PC-3 (cell line): ENCODE results near the gene MAD2L1BP. TPM values are rescaled to one million over a fixed set of nuclear protein-coding genes. Genes with fewer than 3 reads are reported as not detected.

Experiments used
- ATAC-seq: fragments of 200-7000 bp; cut with Tn5 transposase; 2 replicates; pipeline ENCODE4 v1.9.1; 2020; ENCODE audit warnings: mild to moderate bottlenecking, moderate library complexity
- BruUV-seq: library from RNA; stranded (reverse); fragments of 400-500 nt; replicated peaks from 2 replicates; lab custom pipeline; 2021; lab: Mats Ljungman, UMichigan
- CTCF ChIA-PET: fragments of 300-600 bp; sonication (Branson Sonifier 250); formaldehyde crosslinking; loops from one replicate; lab custom pipeline; 2022; ENCODE audit warnings: antibody characterized with exemption; lab: Charles Lee
- POLR2A ChIA-PET: fragments of 300-600 bp; sonication (Branson Sonifier 250); formaldehyde crosslinking; loops from one replicate; lab custom pipeline; 2022; ENCODE audit warnings: antibody characterized with exemption; ENCODE audit not compliant: unreplicated experiment; lab: Charles Lee
- DNase-seq: peaks from one replicate; pipeline ENCODE4 v3.0.0-alpha.2; 2015
- H2AFZ ChIP-seq: fragments of 300-600 bp; sonication (generic); 2 replicates; pipeline ENCODE4 v1.6.0; 2016; ENCODE audit warnings: antibody characterized with exemption, low read length
- H3F3A ChIP-seq: fragments of 300-600 bp; sonication (generic); one replicate; pipeline ENCODE4 v1.6.0; 2017; ENCODE audit warnings: antibody characterized with exemption, low read length, control low read depth, mild to moderate bottlenecking; ENCODE audit not compliant: unreplicated experiment
- H3K27ac ChIP-seq: fragments of 300-600 bp; sonication (generic); 2 replicates; pipeline ENCODE4 v1.5.1; 2016; ENCODE audit warnings: mild to moderate bottlenecking, low read length
- H3K27me3 ChIP-seq: fragments of 300-600 bp; sonication (generic); 2 replicates; pipeline ENCODE4 v1.6.1; 2016; ENCODE audit warnings: low read length, mixed read lengths
- H3K36me3 ChIP-seq: fragments of 300-600 bp; sonication (generic); 2 replicates; pipeline ENCODE4 v1.6.1; 2016; ENCODE audit warnings: low read depth, mixed run types, low read length, mixed read lengths
- H3K4me1 ChIP-seq: fragments of 300-600 bp; sonication (generic); 2 replicates; pipeline ENCODE4 v1.5.1; 2016; ENCODE audit warnings: low read length; ENCODE audit not compliant: insufficient read depth
- H3K4me2 ChIP-seq: fragments of 300-600 bp; sonication (generic); 2 replicates; pipeline ENCODE4 v1.6.0; 2016; ENCODE audit warnings: low read length
- H3K4me3 ChIP-seq: fragments of 300-600 bp; sonication (generic); 2 replicates; pipeline ENCODE4 v1.5.1; 2016; ENCODE audit warnings: mild to moderate bottlenecking, low read length, mixed read lengths
- H3K79me2 ChIP-seq: fragments of 300-600 bp; sonication (generic); 2 replicates; pipeline ENCODE4 v1.6.1; 2017; ENCODE audit warnings: low read length, mixed read lengths
- H3K9ac ChIP-seq: fragments of 300-600 bp; sonication (generic); 2 replicates; pipeline ENCODE4 v1.6.0; 2016; ENCODE audit warnings: mild to moderate bottlenecking, low read length
- H3K9me2 ChIP-seq: fragments of 300-600 bp; sonication (generic); replicated peaks from 2 replicates; pipeline ENCODE4 v1.6.1; 2016; ENCODE audit warnings: mixed run types, low read length, mixed read lengths
- H3K9me3 ChIP-seq: fragments of 300-600 bp; sonication (generic); 2 replicates; pipeline ENCODE4 v1.6.1; 2016; ENCODE audit warnings: low read length, mixed read lengths
- H4K20me1 ChIP-seq: fragments of 300-600 bp; sonication (generic); 2 replicates; pipeline ENCODE4 v1.6.1; 2016; ENCODE audit warnings: low read length, mixed read lengths
- EZH2 ChIP-seq: fragments of 300-600 bp; sonication (generic); IDR thresholded peaks from one replicate; pipeline ENCODE4 v1.6.1; 2017; ENCODE audit warnings: antibody characterized with exemption, mild to moderate bottlenecking, low read length; ENCODE audit not compliant: unreplicated experiment
- EZH2phosphoT487 ChIP-seq: fragments of 300-600 bp; sonication (generic); IDR thresholded peaks from 2 replicates; pipeline ENCODE4 v1.6.1; 2018; ENCODE audit warnings: mild to moderate bottlenecking, antibody characterized with exemption, low read length, borderline replicate concordance
- intact Hi-C: fragments of 100-400 bp; cut with micrococcal nuclease; formaldehyde crosslinking; loops from 2 replicates; pipeline ENCODE4 v1.9.0; 2023
- total RNA-seq: library from RNA; depleted of rRNA; stranded (reverse); fragments of >200 nt; gene quantifications from 2 replicates; pipeline ENCODE4 v1.2.3, GENCODE V29; 2014
- TF ChIP-seq, protein P1 (sequence below): fragments of 300-600 bp; sonication (generic); conservative IDR thresholded peaks from 2 replicates; pipeline ENCODE4 v1.5.1; 2017; ENCODE audit warnings: antibody characterized with exemption, low read depth, mild to moderate bottlenecking, low read length

The MAD2L1BP gene
- total RNA-seq, 1 experiment from 2014 or later, result 40.9 TPM

- Histone ChIP-seq H3K4me2 (no peak overlapping the region), H3K9me3 (no peaks in the 10 kb centered on the region), H3F3A (no peaks in the 10 kb centered on the region), H3K27me3 (no peaks in the 10 kb centered on the region), H3K4me1 (peaks cover 26% of the 10 kb centered on the region), H2AFZ (no peak overlapping the region), H4K20me1 (peaks cover 12% of the 10 kb centered on the region; the same call in 1 of the 2 replicates), H3K4me3 (no peak overlapping the region), H3K9me2 (no peaks in the 10 kb centered on the region), H3K27ac (no peak overlapping the region), H3K79me2 (peaks cover 77% of the 10 kb centered on the region), H3K36me3 (peaks cover 21% of the 10 kb centered on the region), H3K9ac (no peak overlapping the region)
- ChIA-PET CTCF (no interaction called here), POLR2A (no interaction called here)
- intact Hi-C loops, result no loop called here
- no peak for ATAC-seq
- no TSS peak for BruUV-seq
- TF ChIP-seq EZH2phosphoT487, result no peak
- TF ChIP-seq, protein P1, sequence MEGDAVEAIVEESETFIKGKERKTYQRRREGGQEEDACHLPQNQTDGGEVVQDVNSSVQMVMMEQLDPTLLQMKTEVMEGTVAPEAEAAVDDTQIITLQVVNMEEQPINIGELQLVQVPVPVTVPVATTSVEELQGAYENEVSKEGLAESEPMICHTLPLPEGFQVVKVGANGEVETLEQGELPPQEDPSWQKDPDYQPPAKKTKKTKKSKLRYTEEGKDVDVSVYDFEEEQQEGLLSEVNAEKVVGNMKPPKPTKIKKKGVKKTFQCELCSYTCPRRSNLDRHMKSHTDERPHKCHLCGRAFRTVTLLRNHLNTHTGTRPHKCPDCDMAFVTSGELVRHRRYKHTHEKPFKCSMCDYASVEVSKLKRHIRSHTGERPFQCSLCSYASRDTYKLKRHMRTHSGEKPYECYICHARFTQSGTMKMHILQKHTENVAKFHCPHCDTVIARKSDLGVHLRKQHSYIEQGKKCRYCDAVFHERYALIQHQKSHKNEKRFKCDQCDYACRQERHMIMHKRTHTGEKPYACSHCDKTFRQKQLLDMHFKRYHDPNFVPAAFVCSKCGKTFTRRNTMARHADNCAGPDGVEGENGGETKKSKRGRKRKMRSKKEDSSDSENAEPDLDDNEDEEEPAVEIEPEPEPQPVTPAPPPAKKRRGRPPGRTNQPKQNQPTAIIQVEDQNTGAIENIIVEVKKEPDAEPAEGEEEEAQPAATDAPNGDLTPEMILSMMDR, result no peak
- no peak for TF ChIP-seq EZH2
- no peak for DNase-seq
Measured at GRCh38 chr6:43683708-43684455, 48.2 kb downstream of the MAD2L1BP start.

- peak; percentile 16 for ATAC-seq
- ChIA-PET POLR2A (no interaction called here), CTCF (interaction anchor here (0.5 kb wide), 1 partner anchor 83 kb away, joined by 3 read pairs; the partner anchor contains the start of gene VEGFA)
- TSS peak; percentile 59 for BruUV-seq
- H3K9me2 ChIP-seq, result no peaks in the 10 kb centered on the region
- H3K9me3 ChIP-seq, result no peaks in the 10 kb centered on the region
- H3K9ac ChIP-seq, result peak overlapping the region; percentile 92
- no peaks in the 10 kb centered on the region for H3F3A ChIP-seq
- peaks cover 62% of the 10 kb centered on the region for H3K79me2 ChIP-seq
- H3K27me3 ChIP-seq, result no peaks in the 10 kb centered on the region
- H3K27ac ChIP-seq, result peak overlapping the region; percentile 70
- H4K20me1 ChIP-seq, result peaks cover 9% of the 10 kb centered on the region; the same call in 1 of the 2 replicates
- peak overlapping the region; percentile 97 for H3K4me2 ChIP-seq
- peaks cover 3% of the 10 kb centered on the region; the same call in 1 of the 2 replicates for H3K36me3 ChIP-seq
- TF ChIP-seq EZH2phosphoT487 (no peak), EZH2 (no peak)
- TF ChIP-seq, protein P1, result no peak
- H3K4me3 ChIP-seq, result peak overlapping the region; percentile 93
- intact Hi-C loops, result no loop called here
- H2AFZ ChIP-seq, result peak overlapping the region; percentile 80
- no peak for DNase-seq
- peaks cover 26% of the 10 kb centered on the region for H3K4me1 ChIP-seq
Measured at GRCh38 chr6:43687079-43687436, 51.4 kb downstream of the MAD2L1BP start.
